IMR-90 (cell line): ENCODE data around the gene PAWR. TPM values are rescaled to one million over a fixed set of nuclear protein-coding genes. Genes with fewer than 3 reads are reported as not detected.

Experiments used
- ATAC-seq: fragments of 200-7000 bp; cut with Tn5 transposase; 2 replicates; pipeline ENCODE4 v1.9.1; 2020; ENCODE audit warnings: low read depth, mild to moderate bottlenecking, moderate library complexity
- BruUV-seq: library from RNA; stranded (reverse); fragments of 400-500 nt; replicated peaks from 2 replicates; lab custom pipeline; 2021; lab: Mats Ljungman, UMichigan
- CTCF ChIA-PET: fragments of 300-600 bp; formaldehyde crosslinking; extraction: SDS; loops from one replicate; lab custom pipeline; 2021; ENCODE audit warnings: antibody characterized with exemption; lab: Yijun Ruan, JAX
- POLR2A ChIA-PET: fragments of 300-600 bp; sonication (Branson Sonifier 250); formaldehyde crosslinking; loops from one replicate; lab custom pipeline; 2022; ENCODE audit warnings: antibody characterized with exemption; ENCODE audit not compliant: unreplicated experiment; lab: Charles Lee
- DNase-seq: peaks from one replicate; pipeline ENCODE4 v3.0.0; 2013
- H2AFZ ChIP-seq: replicated peaks from 2 replicates; pipeline ENCODE3; 2013; ENCODE audit warnings: low read length, mild to moderate bottlenecking; ENCODE audit not compliant: poor library complexity
- H2AK5ac ChIP-seq: 2 replicates; pipeline ENCODE4 v1.6.1; 2013; ENCODE audit warnings: low read depth, low read length, inconsistent platforms
- H2AK9ac ChIP-seq: replicated peaks from 2 replicates; pipeline ENCODE3; 2013; ENCODE audit warnings: mild to moderate bottlenecking, low read depth, low read length, moderate library complexity; ENCODE audit not compliant: poor library complexity
- H2BK120ac ChIP-seq: 2 replicates; pipeline ENCODE4 v1.6.1; 2013; ENCODE audit warnings: low read depth, low read length, inconsistent platforms
- H2BK15ac ChIP-seq: 3 replicates; pipeline ENCODE4 v1.6.1; 2013; ENCODE audit warnings: low read depth, low read length, inconsistent platforms
- H2BK20ac ChIP-seq: 2 replicates; pipeline ENCODE4 v1.6.1; 2013; ENCODE audit warnings: low read depth, mild to moderate bottlenecking, inconsistent platforms, low read length, moderate library complexity
- H2BK5ac ChIP-seq: 2 replicates; pipeline ENCODE4 v1.6.1; 2013; ENCODE audit warnings: mild to moderate bottlenecking, low read depth, low read length, inconsistent platforms; ENCODE audit not compliant: poor library complexity, severe bottlenecking
- H3K14ac ChIP-seq: replicated peaks from 2 replicates; pipeline ENCODE4 v1.6.1; 2013; ENCODE audit warnings: low read depth, low read length, inconsistent platforms
- H3K18ac ChIP-seq: 2 replicates; pipeline ENCODE4 v1.6.1; 2013; ENCODE audit warnings: low read depth, low read length, control low read depth
- H3K23ac ChIP-seq: 2 replicates; pipeline ENCODE4 v1.6.1; 2013; ENCODE audit warnings: low read depth, low read length, inconsistent platforms
- H3K27ac ChIP-seq: 2 replicates; pipeline ENCODE4 v1.5.1; 2013; ENCODE audit warnings: mild to moderate bottlenecking, control low read depth, low read length; ENCODE audit not compliant: insufficient read depth
- H3K27me3 ChIP-seq: 2 replicates; pipeline ENCODE4 v1.6.1; 2013; ENCODE audit warnings: low read length; ENCODE audit not compliant: control insufficient read depth, insufficient read depth
- H3K36me3 ChIP-seq: 2 replicates; pipeline ENCODE4 v1.6.1; 2013; ENCODE audit warnings: low read length, mixed read lengths; ENCODE audit not compliant: control insufficient read depth, insufficient read depth
- H3K4ac ChIP-seq: 2 replicates; pipeline ENCODE4 v1.6.1; 2013; ENCODE audit warnings: low read depth, low read length, inconsistent platforms
- H3K4me1 ChIP-seq: 2 replicates; pipeline ENCODE4 v1.6.1; 2013; ENCODE audit warnings: low read length, mixed read lengths; ENCODE audit not compliant: control insufficient read depth, insufficient read depth
- H3K4me2 ChIP-seq: 2 replicates; pipeline ENCODE4 v1.6.1; 2013; ENCODE audit warnings: low read depth, mild to moderate bottlenecking, control low read depth, low read length, moderate library complexity
- H3K4me3 ChIP-seq: 2 replicates; pipeline ENCODE4 v1.5.1; 2013; ENCODE audit warnings: low read depth, mild to moderate bottlenecking, control low read depth, low read length, moderate library complexity; ENCODE audit not compliant: insufficient read depth
- H3K56ac ChIP-seq: 2 replicates; pipeline ENCODE4 v1.6.1; 2013; ENCODE audit warnings: low read length, inconsistent platforms; ENCODE audit not compliant: insufficient read depth; ENCODE audit errors: extremely low read depth
- H3K79me1 ChIP-seq, 2 experiments: 2 replicates each; pipeline ENCODE4 v1.6.1; 2013; ENCODE audit warnings: low read length in 2 of 2, inconsistent platforms in 1 of 2, low read depth in 1 of 2
- H3K9ac ChIP-seq: 2 replicates; pipeline ENCODE4 v1.6.1; 2013; ENCODE audit warnings: low read depth, low read length, control low read depth
- H3K9me1 ChIP-seq: 2 replicates; pipeline ENCODE4 v1.6.1; 2013; ENCODE audit warnings: low read length, inconsistent platforms; ENCODE audit not compliant: insufficient read depth
- H3K9me3 ChIP-seq: 2 replicates; pipeline ENCODE4 v1.6.1; 2013; ENCODE audit warnings: low read length; ENCODE audit not compliant: control insufficient read depth, insufficient read depth
- H4K20me1 ChIP-seq: 2 replicates; pipeline ENCODE4 v1.6.1; 2013; ENCODE audit warnings: low read length, inconsistent platforms; ENCODE audit not compliant: insufficient read depth
- H4K5ac ChIP-seq: 2 replicates; pipeline ENCODE4 v1.6.1; 2013; ENCODE audit warnings: mild to moderate bottlenecking, low read depth, low read length, control low read depth
- H4K8ac ChIP-seq, 2 experiments: 2 replicates each; pipeline ENCODE4 v1.6.1; 2013; ENCODE audit warnings: low read depth in 2 of 2, low read length in 2 of 2, control low read depth in 1 of 2, inconsistent platforms in 1 of 2
- H4K91ac ChIP-seq: 2 replicates; pipeline ENCODE4 v1.6.1; 2013; ENCODE audit warnings: low read depth, low read length, inconsistent platforms; ENCODE audit not compliant: insufficient read depth
- CEBPB ChIP-seq: IDR thresholded peaks from 2 replicates; pipeline ENCODE4 v1.6.1; 2012; ENCODE audit warnings: low read depth, low read length, improper control_type of control experiment
- CTCF ChIP-seq: conservative IDR thresholded peaks from 2 replicates; pipeline ENCODE4 v1.5.1; 2012; ENCODE audit warnings: mild to moderate bottlenecking, low read depth, low read length, improper control_type of control experiment
- ELK1 ChIP-seq: fragments of 150-350 bp; IDR thresholded peaks from 2 replicates; pipeline ENCODE4 v1.6.1; 2016; ENCODE audit warnings: low read depth, mild to moderate bottlenecking, low read length, moderate library complexity, borderline replicate concordance
- MAFK ChIP-seq: IDR thresholded peaks from 2 replicates; pipeline ENCODE4 v1.6.1; 2012; ENCODE audit warnings: low read depth, low read length, improper control_type of control experiment
- NFE2L2 ChIP-seq: fragments of 150-350 bp; IDR thresholded peaks from 2 replicates; pipeline ENCODE4 v1.6.1; 2016; ENCODE audit warnings: low read depth, mild to moderate bottlenecking, low read length
- RCOR1 ChIP-seq: IDR thresholded peaks from 2 replicates; pipeline ENCODE4 v1.6.1; 2012; ENCODE audit warnings: mild to moderate bottlenecking, low read length, improper control_type of control experiment; ENCODE audit not compliant: insufficient replicate concordance
- WGBS, 2 experiments: methylation state at CpG; one replicate each; pipeline versions ENCODE4 v1.1.5 to v1.1.7; 2013; ENCODE audit warnings: missing lambda C conversion rate in 2 of 2; ENCODE audit not compliant: insufficient read length in 1 of 2; ENCODE audit errors: extremely low coverage in 2 of 2; 5-methylcytosine and 5-hydroxymethylcytosine counted together
- dilution Hi-C: fragments of 300-500 bp; cut with HindIII; formaldehyde crosslinking; loops from one replicate; pipeline ENCODE4 v1.14.3; 2018; ENCODE audit warnings: low sequenced_read_pairs; ENCODE audit not compliant: unreplicated experiment
- in situ Hi-C: fragments of 300-500 bp; cut with MboI; formaldehyde crosslinking; loops from 3 replicates; pipeline ENCODE4 v1.14.3; 2019; ENCODE audit warnings: low sequenced_read_pairs, inconsistent platforms, mixed read lengths
- intact Hi-C: fragments of 100-400 bp; cut with micrococcal nuclease; formaldehyde crosslinking; loops from 2 replicates; pipeline ENCODE4 v1.10.0; 2022
- polyA plus RNA-seq, 3 experiments: library from polyadenylated mRNA; depleted of rRNA; stranded (reverse); fragments of >200 nt; gene quantifications; 2 replicates each; pipeline ENCODE4 v1.2.3, GENCODE V29; 2012; ENCODE audit warnings: low replicate concordance in 1 of 3
- total RNA-seq: library from RNA; depleted of rRNA; stranded (reverse); fragments of >200 nt; gene quantifications from 2 replicates; pipeline ENCODE4 v1.2.3, GENCODE V29; 2012

The PAWR gene
- total and polyA plus RNA-seq, 2 of the 4 experiments (the other 2 are of a cell fraction): 13.2 to 13.6 TPM

GRCh38 chr12:79692860-79693577, 2.3 kb upstream of the PAWR start:
- CTCF ChIA-PET: no interaction called here
- Histone ChIP-seq H4K8ac (no peak overlapping the region; a peak in 1 of 4 replicates), H3K9me3 (no peaks in the 10 kb centered on the region), H3K27me3 (no peaks in the 10 kb centered on the region), H2AK9ac (no peak overlapping the region), H4K91ac (no peak overlapping the region), H2BK120ac (no peak overlapping the region), H2BK20ac (no peak overlapping the region), H3K36me3 (no peaks in the 10 kb centered on the region), H3K4me3 (peak overlapping the region; percentile 16; the same call in 1 of the 2 replicates), H4K5ac (no peak overlapping the region; the same call in 1 of the 2 replicates), H4K20me1 (no peaks in the 10 kb centered on the region; the same call in none of the 2 replicates), H3K18ac (peak overlapping the region; percentile 64; the same call in 1 of the 2 replicates), H2AK5ac (no peak overlapping the region; the same call in 1 of the 2 replicates), H3K4me2 (peak overlapping the region; percentile 91), H3K79me1 (peaks cover 3 to 11% of the 10 kb centered on the region in 2 experiments; a peak in 2 of 4 replicates), H3K56ac (no peak overlapping the region), H3K14ac (0 out of 2 replicates have a peak overlapping the region, but pooled peaks have one; percentile 16), H3K4ac (0 out of 2 replicates have a peak overlapping the region, but pooled peaks have one; percentile 26), H2AFZ (no peak overlapping the region), H2BK5ac (peak overlapping the region; percentile 52), H2BK15ac (no peak overlapping the region), H3K4me1 (peaks cover 10% of the 10 kb centered on the region; the same call in 1 of the 2 replicates), H3K27ac (no peak overlapping the region), H3K23ac (no peak overlapping the region), H3K9ac (no peak overlapping the region), H3K9me1 (no peaks in the 10 kb centered on the region)
- WGBS, 2 experiments: no CpG with 5 or more reads among the region's 6 CpGs
- ATAC-seq (no peak), DNase-seq (peak; percentile 40)
- in situ Hi-C loops: no loop called here
- TF ChIP-seq ELK1: no peak
- peak; percentile 76 for TF ChIP-seq MAFK
- peak; percentile 70 for TF ChIP-seq RCOR1
- TF ChIP-seq NFE2L2: peak; percentile 26; the same call in 1 of the 2 replicates
- no peak for TF ChIP-seq CTCF
- peak; percentile 72; the same call in 1 of the 2 replicates for TF ChIP-seq CEBPB
- POLR2A ChIA-PET: no interaction called here
- intact Hi-C loops: loop anchor here (1.0 to 5.0 kb wide), 4 partner anchors 84 to 493 kb away; no protein-coding TSS in a partner anchor
- no TSS peak for BruUV-seq
- dilution Hi-C loops: no loop called here
